CD4-positive, alpha-beta T cell treated with Interferon gamma for 1 hour (primary cell): ENCODE results near the gene FERMT3.
A peak's percentile ranks its signal among the peaks of the same experiment; 100 is the strongest.

Experiments
- DNase-seq: peaks from one replicate; pipeline ENCODE4 v3.0.0-alpha.2; 2020

Gene FERMT3

GRCh38 chr11:64222651-64223000 is 16.1 kb downstream of the FERMT3 start:
- no peak for DNase-seq

DNA sequence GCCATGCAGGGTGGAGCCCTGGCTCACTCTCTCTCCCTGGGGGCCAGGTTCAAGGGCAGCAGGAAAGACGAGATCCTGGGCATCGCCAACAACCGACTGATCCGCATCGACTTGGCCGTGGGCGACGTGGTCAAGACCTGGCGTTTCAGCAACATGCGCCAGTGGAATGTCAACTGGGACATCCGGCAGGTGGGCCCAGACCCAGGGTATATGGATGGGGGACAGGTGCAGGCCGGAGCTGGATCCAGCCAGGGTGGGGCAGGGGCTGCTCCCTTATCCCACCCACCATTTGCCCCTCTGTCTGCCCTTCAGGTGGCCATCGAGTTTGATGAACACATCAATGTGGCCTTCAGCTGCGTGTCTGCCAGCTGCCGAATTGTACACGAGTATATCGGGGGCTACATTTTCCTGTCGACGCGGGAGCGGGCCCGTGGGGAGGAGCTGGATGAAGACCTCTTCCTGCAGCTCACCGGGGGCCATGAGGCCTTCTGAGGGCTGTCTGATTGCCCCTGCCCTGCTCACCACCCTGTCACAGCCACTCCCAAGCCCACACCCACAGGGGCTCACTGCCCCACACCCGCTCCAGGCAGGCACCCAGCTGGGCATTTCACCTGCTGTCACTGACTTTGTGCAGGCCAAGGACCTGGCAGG is 16.6 kb downstream of the FERMT3 start:
- no peak for DNase-seq

DNA sequence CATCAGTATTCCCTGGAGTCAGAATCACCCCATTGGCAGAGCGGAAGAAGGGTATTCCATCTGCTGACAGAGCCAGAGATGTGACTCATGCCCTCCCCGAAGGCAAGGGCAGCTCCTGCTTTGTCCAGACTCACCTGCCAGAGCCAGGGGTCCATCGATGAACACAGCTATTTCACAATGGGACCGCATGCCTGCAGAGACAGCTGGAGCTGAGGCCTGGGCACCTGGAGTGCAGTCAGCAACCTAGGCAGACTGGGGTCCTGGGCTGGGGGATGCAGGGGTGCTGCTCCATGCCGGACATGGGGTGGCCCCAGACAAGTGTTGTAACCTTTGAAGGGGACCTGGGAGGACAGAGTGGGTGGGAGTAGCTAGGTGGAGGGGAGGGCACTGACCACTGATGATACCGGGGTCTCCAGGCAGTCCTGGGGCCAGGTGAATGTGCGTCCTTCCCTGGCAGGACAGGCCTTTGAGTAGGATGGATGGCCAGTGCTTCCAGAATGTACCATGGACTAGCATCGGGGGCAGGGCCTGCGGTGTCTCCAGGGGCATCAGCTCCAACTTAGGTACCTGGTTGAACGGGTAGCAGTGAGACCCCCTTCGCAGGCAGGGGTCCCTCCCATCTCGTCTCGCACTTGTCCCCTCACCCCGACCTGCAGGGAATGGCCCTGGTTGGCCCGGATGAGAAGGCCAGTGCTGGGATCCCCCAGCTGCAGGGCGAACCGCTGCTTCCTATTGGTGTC is 17.8 kb downstream of the FERMT3 start:
- DNase-seq: no peak

- no peak for DNase-seq
These were observed 18.5 kb downstream of the FERMT3 start for GRCh38 chr11:64224891-64225607.

GRCh38 chr11:64225608-64226506 is 19.3 kb downstream of the FERMT3 start, which contains the start of the genes NUDT22 and TRPT1:
Gene NUDT22 (plus strand): TSS chr11:64226274. CDS start chr11:64226653, 379 bp downstream.
Gene TRPT1 (minus strand): TSS chr11:64226186. CDS start chr11:64225860, 326 bp downstream.
- peak; percentile 83 for DNase-seq

- peak; percentile 65 for DNase-seq
These were observed 20.1 kb downstream of the FERMT3 start for GRCh38 chr11:64226507-64227051.

DNA sequence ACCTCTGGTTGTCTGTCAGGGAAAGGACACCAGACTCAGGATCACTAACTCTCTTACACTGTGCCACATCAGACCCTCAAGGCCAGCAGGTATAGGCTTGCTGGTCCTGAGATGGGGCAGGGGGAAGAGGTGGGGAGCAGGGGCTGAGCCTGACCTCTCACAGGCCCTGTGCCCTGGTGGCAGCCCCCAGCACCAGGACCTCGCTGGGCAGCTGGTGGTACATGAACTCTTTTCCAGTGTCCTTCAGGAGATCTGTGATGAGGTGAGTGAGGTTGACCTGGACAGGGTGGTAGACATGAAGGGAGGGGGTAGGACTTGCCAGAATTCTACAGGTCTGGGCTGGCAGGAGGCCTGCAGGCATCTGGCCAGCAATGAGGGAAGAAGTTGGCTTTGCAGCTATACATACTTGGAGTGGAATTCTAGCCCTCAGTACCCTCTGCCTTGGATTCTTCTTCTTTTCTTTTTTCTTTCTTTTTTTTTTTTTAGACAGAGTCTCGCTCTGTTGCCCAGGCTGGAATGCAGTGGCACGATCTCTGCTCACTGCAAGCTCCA is 21.0 kb downstream of the FERMT3 start:
- no peak for DNase-seq

DNA sequence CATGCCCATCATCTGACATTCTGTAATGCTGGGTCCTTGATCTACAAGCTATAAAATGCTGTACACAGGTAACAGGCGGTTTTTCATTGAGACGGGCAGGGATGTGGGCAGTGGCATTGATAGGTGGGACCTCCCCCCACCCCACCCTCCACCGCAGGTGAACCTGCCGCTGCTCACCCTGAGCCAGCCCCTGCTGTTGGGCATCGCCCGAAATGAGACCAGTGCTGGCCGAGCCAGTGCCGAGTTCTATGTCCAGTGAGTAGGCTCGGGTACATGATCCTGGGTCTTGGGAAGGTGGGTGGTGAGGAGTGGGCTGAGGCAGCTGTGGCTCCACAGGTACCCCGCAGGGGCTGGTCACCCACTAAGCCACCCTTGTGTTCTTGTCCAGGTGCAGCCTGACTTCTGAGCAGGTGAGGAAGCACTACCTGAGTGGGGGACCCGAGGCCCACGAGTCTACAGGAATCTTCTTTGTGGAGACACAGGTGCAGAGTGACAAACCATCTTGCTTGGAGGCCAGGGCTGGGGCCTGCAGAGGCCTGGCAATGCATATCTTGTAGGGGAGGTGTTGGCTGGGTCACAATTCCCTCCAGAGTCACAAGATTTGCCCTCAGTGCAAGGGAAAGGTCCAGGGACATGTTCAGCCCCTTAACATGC is 22.7 kb downstream of the FERMT3 start:
- DNase-seq: no peak

GRCh38 chr11:64229744-64230170 is 23.2 kb downstream of the FERMT3 start:
- DNase-seq: no peak

- peak; percentile 89 for DNase-seq
These were observed 23.9 kb downstream of the FERMT3 start, which contains the start of gene DNAJC4 for GRCh38 chr11:64230171-64230984. Gene DNAJC4 (plus strand): TSS chr11:64230548. CDS start chr11:64230855, 307 bp downstream.

DNA sequence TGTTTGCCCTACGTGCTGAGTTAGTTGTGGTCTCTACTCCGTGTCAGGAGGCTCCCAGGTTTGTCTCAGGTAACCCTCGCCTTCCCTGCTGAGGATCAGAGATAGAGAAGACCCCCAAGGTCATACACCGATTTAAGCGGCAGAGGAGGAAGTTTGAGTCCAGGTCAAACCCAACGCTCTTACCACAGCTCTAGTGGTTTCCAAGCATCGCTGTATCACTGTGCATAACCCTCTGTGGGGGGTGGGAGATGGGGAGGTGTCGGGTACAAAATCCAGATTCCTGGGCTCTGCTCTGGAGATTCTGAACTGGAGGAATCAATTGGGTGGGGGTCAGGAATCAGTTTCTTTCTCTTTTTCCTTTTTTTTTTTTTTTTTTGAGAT is 24.5 kb downstream of the FERMT3 start:
- DNase-seq: no peak

- DNase-seq: no peak
These were observed 25.0 kb downstream of the FERMT3 start for GRCh38 chr11:64231546-64231945.

- no peak for DNase-seq
These were observed 25.9 kb downstream of the FERMT3 start for GRCh38 chr11:64232182-64232966.

- DNase-seq: no peak
These were observed 26.4 kb downstream of the FERMT3 start for GRCh38 chr11:64232967-64233315.

DNA sequence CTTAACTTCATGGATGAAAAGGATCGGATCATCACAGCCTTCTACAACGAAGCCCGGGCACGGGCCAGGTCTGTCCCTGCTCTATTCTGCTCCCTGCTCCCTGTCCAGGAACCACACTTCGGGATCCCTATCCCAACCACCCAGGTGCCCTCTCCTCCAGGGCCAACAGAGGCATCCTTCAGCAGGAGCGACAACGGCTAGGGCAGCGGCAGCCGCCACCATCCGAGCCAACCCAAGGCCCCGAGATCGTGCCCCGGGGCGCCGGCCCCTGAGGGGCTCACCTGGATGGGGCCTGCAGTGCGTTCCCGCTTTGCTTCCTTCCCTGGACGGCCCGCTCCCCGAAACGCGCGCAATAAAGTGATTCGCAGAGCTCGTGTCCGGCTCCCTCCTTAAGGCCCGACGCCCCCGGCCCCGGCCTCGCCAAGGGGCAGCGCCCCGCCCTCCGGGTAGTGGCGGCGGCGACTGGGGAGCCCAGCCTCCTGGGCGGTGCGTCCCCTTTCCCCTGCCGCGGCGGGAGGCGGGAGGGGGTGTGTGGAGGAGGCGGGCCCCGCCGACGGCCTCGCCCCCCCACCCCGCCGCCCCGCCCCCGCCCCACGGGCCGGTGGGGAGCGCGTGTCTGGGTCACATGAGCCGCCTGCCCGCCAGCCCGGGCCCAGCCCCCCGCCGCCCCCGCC is 27.5 kb downstream of the FERMT3 start, which contains the start of gene VEGFB:
VEGFB (plus strand) TSS at position 672 of the 674 bp plus-strand sequence. CDS start 250 bp downstream, outside the sequence.
- DNase-seq: peak; percentile 79

- peak; percentile 45 for DNase-seq
These were observed 28.3 kb downstream of the FERMT3 start for GRCh38 chr11:64234647-64235379.

DNA sequence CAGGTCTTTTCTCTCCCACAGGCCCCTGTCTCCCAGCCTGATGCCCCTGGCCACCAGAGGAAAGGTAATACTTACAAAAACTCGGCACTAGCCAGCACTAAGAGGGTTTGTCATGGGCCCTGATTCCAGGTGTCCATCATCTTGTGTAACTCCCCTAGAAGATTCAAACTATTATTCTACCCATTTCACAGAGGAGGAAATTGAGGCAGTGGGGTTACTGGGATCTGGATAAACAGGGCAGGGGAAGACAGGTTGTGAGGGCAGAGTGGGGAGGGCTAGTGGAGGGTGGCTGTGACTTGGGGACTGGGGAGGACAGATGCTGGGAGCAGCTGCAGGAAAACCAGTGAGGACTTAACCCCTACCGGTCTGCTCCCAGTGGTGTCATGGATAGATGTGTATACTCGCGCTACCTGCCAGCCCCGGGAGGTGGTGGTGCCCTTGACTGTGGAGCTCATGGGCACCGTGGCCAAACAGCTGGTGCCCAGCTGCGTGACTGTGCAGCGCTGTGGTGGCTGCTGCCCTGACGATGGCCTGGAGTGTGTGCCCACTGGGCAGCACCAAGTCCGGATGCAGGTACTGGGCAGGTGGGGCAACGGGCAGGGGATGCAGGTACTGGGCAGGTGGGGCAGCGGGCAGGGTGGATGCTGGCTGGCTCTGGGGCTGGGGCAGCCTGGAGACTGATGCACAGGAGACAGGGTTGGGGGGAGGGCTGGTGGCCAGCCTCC is 29.1 kb downstream of the FERMT3 start:
- DNase-seq: no peak
